Measurements from ENCODE around the gene ZNF423.

ZNF423 gene

GRCh38 chr16:49534901-49535610, 320.9 kb downstream of the ZNF423 start:
- no peak for DNase-seq
- no peak overlapping the region for H3K27ac ChIP-seq
- no peaks in the 10 kb centered on the region for H3K27me3 ChIP-seq (ENCODE audit: insufficient read depth, low read depth, severe bottlenecking)

GRCh38 chr16:49533422-49533821, 322.5 kb downstream of the ZNF423 start:
- TF ChIP-seq CTCF (IDR thresholded peaks at IDR 0.05; ENCODE audit: low read depth, low read length), result no peak

More at GRCh38 chr16:49534901-49535610, 320.9 kb downstream of the ZNF423 start:
- H3K9me3 ChIP-seq (ENCODE audit: severe bottlenecking), result no peaks in the 10 kb centered on the region
- H3K4me3 ChIP-seq (ENCODE audit: low read depth, low read length), result no peak overlapping the region
- no peak for TF ChIP-seq CTCF (IDR thresholded peaks at IDR 0.05; ENCODE audit: low read depth, low read length)
- H3K36me3 ChIP-seq, result no peaks in the 10 kb centered on the region

GRCh38 chr16:49532873-49533272, 323.0 kb downstream of the ZNF423 start:
- Histone ChIP-seq H3K9me3 (ENCODE audit: severe bottlenecking) (no peaks in the 10 kb centered on the region), H3K36me3 (no peaks in the 10 kb centered on the region), H3K27me3 (ENCODE audit: insufficient read depth, low read depth, severe bottlenecking) (no peaks in the 10 kb centered on the region), H3K27ac (peak overlapping the region; percentile 24; the same call in 1 of the 2 replicates), H3K4me3 (ENCODE audit: low read depth, low read length) (no peak overlapping the region)
- no peak for DNase-seq
- TF ChIP-seq CTCF (IDR thresholded peaks at IDR 0.05; ENCODE audit: low read depth, low read length), result no peak

More at GRCh38 chr16:49533422-49533821, 322.5 kb downstream of the ZNF423 start:
- DNase-seq, result no peak
- no peak overlapping the region for H3K4me3 ChIP-seq (ENCODE audit: low read depth, low read length)
- 0 out of 2 replicates have a peak overlapping the region, but pooled peaks have one; percentile 4 for H3K27ac ChIP-seq
- no peaks in the 10 kb centered on the region for H3K9me3 ChIP-seq (ENCODE audit: severe bottlenecking)
- H3K27me3 ChIP-seq (ENCODE audit: insufficient read depth, low read depth, severe bottlenecking), result no peaks in the 10 kb centered on the region
- H3K36me3 ChIP-seq, result no peaks in the 10 kb centered on the region

- no peaks in the 10 kb centered on the region for H3K36me3 ChIP-seq
- H3K4me3 ChIP-seq (ENCODE audit: low read depth, low read length), result no peak overlapping the region
- no peaks in the 10 kb centered on the region for H3K9me3 ChIP-seq (ENCODE audit: severe bottlenecking)
- no peak overlapping the region for H3K27ac ChIP-seq
- H3K27me3 ChIP-seq (ENCODE audit: insufficient read depth, low read depth, severe bottlenecking), result no peaks in the 10 kb centered on the region
- TF ChIP-seq CTCF (IDR thresholded peaks at IDR 0.05; ENCODE audit: low read depth, low read length), result no peak
- peak; percentile 26 for DNase-seq
These were observed 323.7 kb downstream of the ZNF423 start for GRCh38 chr16:49531931-49532840.

- H3K27ac ChIP-seq, result no peak overlapping the region
- no peak for TF ChIP-seq CTCF (IDR thresholded peaks at IDR 0.05; ENCODE audit: low read depth, low read length)
- no peaks in the 10 kb centered on the region for H3K36me3 ChIP-seq
- DNase-seq, result no peak
- H3K9me3 ChIP-seq (ENCODE audit: severe bottlenecking), result no peaks in the 10 kb centered on the region
- H3K27me3 ChIP-seq (ENCODE audit: insufficient read depth, low read depth, severe bottlenecking), result no peaks in the 10 kb centered on the region
- H3K4me3 ChIP-seq (ENCODE audit: low read depth, low read length), result no peak overlapping the region
These were observed 324.5 kb downstream of the ZNF423 start for GRCh38 chr16:49531425-49531824.
